H1 (cell line): ENCODE measurements around the gene ANKS1B. TPM values are rescaled to one million over a fixed set of nuclear protein-coding genes. Genes with fewer than 3 reads are reported as not detected.

Experiments
- CTCF ChIA-PET: fragments of 300-600 bp; sonication (Branson Sonifier 250); formaldehyde crosslinking; loops from one replicate; lab custom pipeline; 2021; ENCODE audit not compliant: partially characterized antibody; lab: Charles Lee
- POLR2A ChIA-PET: fragments of 300-600 bp; sonication (Branson Sonifier 250); formaldehyde crosslinking; loops from one replicate; lab custom pipeline; 2021; ENCODE audit warnings: inconsistent platforms; ENCODE audit not compliant: partially characterized antibody; lab: Charles Lee
- DNase-seq, 2 experiments: peaks; one replicate each; pipeline versions ENCODE4 v3.0.0 to v3.0.0-alpha.2; 2010 to 2022; ENCODE audit warnings: low spot score in 2 of 2, low read depth in 1 of 2, mixed read lengths in 1 of 2
- FAIRE-seq: peaks from 2 replicates; lab custom pipeline; 2011; peaks lifted over from hg19 to GRCh38; lab: Jason Lieb, UNC
- H2AFZ ChIP-seq: 2 replicates; pipeline ENCODE4 v1.8.1; 2012; ENCODE audit warnings: low read length, inconsistent platforms
- H2AK5ac ChIP-seq: 2 replicates; pipeline ENCODE4 v1.6.1; 2013; ENCODE audit warnings: low read depth, low read length
- H2BK120ac ChIP-seq: replicated peaks from 2 replicates; pipeline ENCODE3; 2013; ENCODE audit warnings: low read depth, low read length, inconsistent platforms
- H2BK12ac ChIP-seq: 2 replicates; pipeline ENCODE4 v1.6.1; 2013; ENCODE audit warnings: low read depth, low read length
- H2BK15ac ChIP-seq: 2 replicates; pipeline ENCODE4 v1.6.1; 2013; ENCODE audit warnings: low read length
- H2BK20ac ChIP-seq: 2 replicates; pipeline ENCODE4 v1.6.1; 2013; ENCODE audit warnings: low read length
- H2BK5ac ChIP-seq: 2 replicates; pipeline ENCODE4 v1.6.1; 2013; ENCODE audit warnings: low read depth, low read length
- H3K14ac ChIP-seq: 2 replicates; pipeline ENCODE4 v1.6.1; 2013; ENCODE audit warnings: inconsistent platforms; ENCODE audit not compliant: insufficient read length
- H3K18ac ChIP-seq: 2 replicates; pipeline ENCODE4 v1.6.1; 2013; ENCODE audit warnings: low read length; ENCODE audit errors: extremely low read depth
- H3K23ac ChIP-seq: 2 replicates; pipeline ENCODE4 v1.6.1; 2013; ENCODE audit warnings: inconsistent platforms; ENCODE audit not compliant: insufficient read length
- H3K23me2 ChIP-seq: 2 replicates; pipeline ENCODE4 v1.6.1; 2013; ENCODE audit warnings: low read depth, low read length
- H3K27ac ChIP-seq: 2 replicates; pipeline ENCODE4 v1.6.1; 2011; ENCODE audit warnings: low read depth, low read length, inconsistent platforms
- H3K27me3 ChIP-seq, 4 experiments: replicated peaks in 1 of 4; 1 replicate in 1 of 4; 2 replicates in 3 of 4; pipeline versions ENCODE4 v1.6.1 to v1.8.1; 2011 to 2013; ENCODE audit warnings: low read length in 3 of 4, mild to moderate bottlenecking in 3 of 4, inconsistent platforms in 2 of 4, mixed read lengths in 2 of 4, moderate library complexity in 1 of 4; ENCODE audit not compliant: control insufficient read depth in 3 of 4, insufficient read depth in 3 of 4; ENCODE audit errors: extremely low read depth in 1 of 4
- H3K36me3 ChIP-seq, 4 experiments: 2 replicates each; pipeline versions ENCODE4 v1.6.1 to v1.8.1; 2011 to 2013; ENCODE audit warnings: mild to moderate bottlenecking in 4 of 4, low read length in 3 of 4, moderate library complexity in 2 of 4, control low read depth in 1 of 4, inconsistent platforms in 1 of 4; ENCODE audit not compliant: insufficient read depth in 4 of 4, control insufficient read depth in 2 of 4
- H3K4ac ChIP-seq: replicated peaks from 2 replicates; pipeline ENCODE3; 2013; ENCODE audit warnings: low read length, low read depth, mixed read lengths, inconsistent platforms; ENCODE audit not compliant: insufficient read length
- H3K4me1 ChIP-seq, 4 experiments: replicated peaks in 1 of 4; 1 replicate in 1 of 4; 2 replicates in 3 of 4; pipeline versions ENCODE4 v1.6.1 to v1.8.1; 2011 to 2013; ENCODE audit warnings: low read length in 3 of 4, inconsistent platforms in 2 of 4, mixed read lengths in 1 of 4; ENCODE audit not compliant: insufficient read depth in 4 of 4, control insufficient read depth in 3 of 4
- H3K4me2 ChIP-seq, 2 experiments: 2 replicates each; pipeline versions ENCODE4 v1.6.1 to v1.8.1; 2011 to 2013; ENCODE audit warnings: low read depth in 2 of 2, low read length in 2 of 2, control low read depth in 1 of 2, inconsistent platforms in 1 of 2, mild to moderate bottlenecking in 1 of 2; ENCODE audit not compliant: insufficient read depth in 1 of 2
- H3K4me3 ChIP-seq, 4 experiments: fragments of 200-600, 300-600 bp in 1 of 4; sonication (generic), shearing (Covaris generic), sonication (Bioruptor Twin) in 1 of 4; 2 replicates each; pipeline versions ENCODE4 v1.5.1 to v1.8.1; 2011 to 2016; ENCODE audit warnings: low read length in 4 of 4, low read depth in 3 of 4, control low read depth in 2 of 4, inconsistent platforms in 2 of 4, mild to moderate bottlenecking in 2 of 4, mixed read lengths in 1 of 4, moderate library complexity in 1 of 4; ENCODE audit not compliant: insufficient read depth in 2 of 4; ENCODE audit errors: extremely low read depth in 1 of 4
- H3K56ac ChIP-seq: replicated peaks from 2 replicates; pipeline ENCODE3; 2013; ENCODE audit warnings: low read depth, mild to moderate bottlenecking, mixed read lengths, low read length, inconsistent platforms; ENCODE audit not compliant: insufficient read length
- H3K79me1 ChIP-seq: 2 replicates; pipeline ENCODE4 v1.6.1; 2013; ENCODE audit warnings: low read depth, low read length, control low read depth
- H3K79me2 ChIP-seq, 2 experiments: 2 replicates each; pipeline versions ENCODE4 v1.6.1 to v1.8.1; 2012 to 2013; ENCODE audit warnings: low read length in 2 of 2, mild to moderate bottlenecking in 2 of 2, inconsistent platforms in 1 of 2; ENCODE audit not compliant: insufficient read depth in 2 of 2, control insufficient read depth in 1 of 2
- H3K9ac ChIP-seq, 4 experiments: replicated peaks in 1 of 4; 1 replicate in 1 of 4; 2 replicates in 3 of 4; pipeline versions ENCODE4 v1.6.1 to v1.8.1; 2011 to 2013; ENCODE audit warnings: low read depth in 3 of 4, low read length in 3 of 4, control low read depth in 2 of 4, mild to moderate bottlenecking in 2 of 4, moderate library complexity in 2 of 4, inconsistent platforms in 1 of 4; ENCODE audit errors: extremely low read depth in 1 of 4
- H3K9me3 ChIP-seq, 2 experiments: 2 replicates each; pipeline versions ENCODE4 v1.6.1 to v1.8.1; 2012 to 2013; ENCODE audit warnings: mild to moderate bottlenecking in 2 of 2, moderate library complexity in 2 of 2, control low read depth in 1 of 2, inconsistent platforms in 1 of 2, low read depth in 1 of 2, low read length in 1 of 2, mixed read lengths in 1 of 2; ENCODE audit not compliant: insufficient read depth in 2 of 2
- H4K20me1 ChIP-seq, 2 experiments: replicated peaks in 1 of 2; 2 replicates each; pipeline versions ENCODE3 to v1.8.1; 2011 to 2013; ENCODE audit warnings: inconsistent platforms in 2 of 2, low read length in 2 of 2, mild to moderate bottlenecking in 1 of 2; ENCODE audit not compliant: insufficient read depth in 2 of 2, control insufficient read depth in 1 of 2
- H4K5ac ChIP-seq: 2 replicates; pipeline ENCODE4 v1.6.1; 2013; ENCODE audit warnings: low read length, low read depth, mixed read lengths, inconsistent platforms; ENCODE audit not compliant: insufficient read length
- H4K8ac ChIP-seq: 2 replicates; pipeline ENCODE4 v1.8.0; 2013; ENCODE audit warnings: mild to moderate bottlenecking, moderate library complexity, low read length, inconsistent platforms; ENCODE audit not compliant: insufficient read depth; ENCODE audit errors: extremely low read depth
- H4K91ac ChIP-seq: replicated peaks from 2 replicates; pipeline ENCODE3; 2013; ENCODE audit warnings: low read length, mixed read lengths, inconsistent platforms; ENCODE audit not compliant: insufficient read length
- GABPA ChIP-seq: IDR thresholded peaks from 2 replicates; pipeline ENCODE4 v1.6.1; 2011; ENCODE audit warnings: mild to moderate bottlenecking, low read length, moderate library complexity, borderline replicate concordance; ENCODE audit not compliant: insufficient read depth
- TCF12 ChIP-seq: IDR thresholded peaks from 2 replicates; pipeline ENCODE4 v1.6.1; 2011; ENCODE audit warnings: low read depth, mild to moderate bottlenecking, low read length
- WGBS, 2 experiments: shearing (Covaris generic) in 1 of 2; methylation state at CpG; one replicate each; pipeline versions ENCODE4 v1.1.6 to v1.1.7; 2013 to 2015; ENCODE audit warnings: low lambda C conversion rate in 2 of 2, mixed read lengths in 2 of 2, inconsistent platforms in 1 of 2, low coverage in 1 of 2, missing lambda C conversion rate in 1 of 2; ENCODE audit not compliant: insufficient replicate concordance in 2 of 2, insufficient coverage in 1 of 2, insufficient read length in 1 of 2; ENCODE audit errors: extremely low coverage in 1 of 2, missing lambda C conversion rate in 1 of 2; 5-methylcytosine and 5-hydroxymethylcytosine counted together
- polyA plus RNA-seq, 7 experiments: library from polyadenylated mRNA; depleted of rRNA in 3 of 7; stranded (reverse) in 5 of 7; unstranded in 2 of 7; fragments of >200 nt in 5 of 7; fragments of 200-250 nt in 2 of 7; gene quantifications; 1 replicate in 5 of 7; 2 replicates in 1 of 7; 4 replicates in 1 of 7; pipeline versions ENCODE4 v1.2.1 to v1.2.3, GENCODE V29; 2011 to 2013; ENCODE audit warnings: missing spikeins in 2 of 7, mixed read lengths in 2 of 7
- total RNA-seq: library from RNA; stranded (reverse); fragmentation: NEBNext Ultra II Directional; extraction: Animal tissue kit (Norgen Biotek cat#: 25700); gene quantifications from 2 replicates; pipeline ENCODE4 v1.2.1, GENCODE V29; 2021

The ANKS1B gene
- total and polyA plus RNA-seq, 2 of the 8 experiments (the other 6 are each of a cell fraction or from before 2014, with no cell fraction given), result 2.7 to 6.1 TPM

DNA sequence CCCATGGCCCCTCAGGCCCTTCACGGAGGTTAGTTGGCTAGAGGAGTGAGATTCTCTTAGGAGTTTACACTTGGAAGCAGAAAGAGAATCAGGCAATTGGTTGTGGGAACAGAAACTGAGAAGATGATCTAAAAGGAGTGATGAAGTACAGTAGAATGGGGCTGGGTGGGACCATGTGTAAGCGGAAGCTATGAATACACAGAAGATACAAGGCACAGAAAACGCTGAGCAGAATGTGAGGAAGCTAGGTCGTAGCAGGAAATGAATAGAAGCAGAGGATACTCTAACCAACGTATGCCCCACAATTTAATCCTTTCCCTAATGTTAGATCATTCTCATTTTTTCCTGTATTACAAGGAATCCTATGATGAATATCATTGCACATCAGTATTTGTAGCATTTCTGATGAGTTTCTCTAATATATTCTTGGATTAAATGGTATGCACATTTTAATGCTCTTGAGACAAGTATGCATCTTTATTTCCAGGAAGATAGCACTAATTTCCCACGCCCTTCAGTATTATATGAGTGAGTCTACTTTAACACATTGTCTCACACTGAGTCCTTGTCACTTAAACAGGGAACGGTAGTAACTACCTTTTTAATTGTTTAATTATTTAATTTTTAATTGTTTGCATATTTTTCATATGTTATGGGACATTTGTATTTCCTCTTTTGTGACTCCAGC is 1066.4 kb downstream of the ANKS1B start:
- H3K36me3 ChIP-seq, result no peaks in the 10 kb centered on the region
- no peak overlapping the region for H3K23ac ChIP-seq
- H3K27me3 ChIP-seq, result no peaks in the 10 kb centered on the region
- H3K9ac ChIP-seq, result no peak overlapping the region
- H3K23me2 ChIP-seq, result no peaks in the 10 kb centered on the region; the same call in 1 of the 2 replicates
- no peak overlapping the region for H3K14ac ChIP-seq
- no peak overlapping the region for H3K27ac ChIP-seq
- no peak for TF ChIP-seq GABPA
- no peak for TF ChIP-seq TCF12
- no peak overlapping the region for H4K5ac ChIP-seq
- no peak overlapping the region for H2BK5ac ChIP-seq
- H2AK5ac ChIP-seq, result no peak overlapping the region
- H3K18ac ChIP-seq, result no peak overlapping the region
- H3K4me1 ChIP-seq, result no peaks in the 10 kb centered on the region
- no peak overlapping the region for H3K4me3 ChIP-seq
- no peaks in the 10 kb centered on the region for H3K9me3 ChIP-seq
- H2BK120ac ChIP-seq, result no peak overlapping the region
- no peak overlapping the region for H2AFZ ChIP-seq
- no peaks in the 10 kb centered on the region for H3K79me1 ChIP-seq
- H2BK20ac ChIP-seq, result no peak overlapping the region
- no peak overlapping the region for H3K56ac ChIP-seq
- ChIA-PET CTCF (interaction anchor here (1.2 to 1.6 kb wide), 2 partner anchors 37 to 175 kb away, joined by 3 to 5 read pairs; no protein-coding TSS in a partner anchor), POLR2A (no interaction called here)
- no peaks in the 10 kb centered on the region for H4K20me1 ChIP-seq
- H4K91ac ChIP-seq, result no peak overlapping the region
- H3K4ac ChIP-seq, result no peak overlapping the region
- H4K8ac ChIP-seq, result no peak overlapping the region
- DNase-seq (no peak), FAIRE-seq (no peak)
- H2BK12ac ChIP-seq, result no peak overlapping the region
- 96% methylated on average over 7 of the region's 7 CpGs; no CpG with 5 or more reads in 1 of the 2 experiments for WGBS, 2 experiments
- H3K4me2 ChIP-seq, result no peak overlapping the region
- no peak overlapping the region for H2BK15ac ChIP-seq
- H3K79me2 ChIP-seq, result no peaks in the 10 kb centered on the region
